NCI-H2196 (cell line): ENCODE measurements around the gene CTDSP2.
"Not testable (repeated sequence)": the region's sequence is repeated elsewhere in the genome, so short reads cannot be mapped to it uniquely, and the experiment has no call there.

Source experiments
- DNase-seq: peaks from one replicate; lab custom pipeline; 2025; ENCODE audit not compliant: unreplicated experiment; lab: John Stamatoyannopoulos, UW

The CTDSP2 gene

GRCh38 chr12:57836442-57837375 lies 9.8 kb downstream of the CTDSP2 start:
- DNase-seq, result peak; percentile 79

- no peak for DNase-seq
Measured at GRCh38 chr12:57835366-57836288, 10.9 kb downstream of the CTDSP2 start.

- DNase-seq, result peak; percentile 17
Measured at GRCh38 chr12:57834086-57834876, 12.2 kb downstream of the CTDSP2 start.

- no peak for DNase-seq
Measured at GRCh38 chr12:57833672-57834071, 12.9 kb downstream of the CTDSP2 start.

- DNase-seq, result no peak
Measured at GRCh38 chr12:57832966-57833365, 13.6 kb downstream of the CTDSP2 start.

- DNase-seq, result no peak
Measured at GRCh38 chr12:57830393-57830792, 16.1 kb downstream of the CTDSP2 start.

GRCh38 chr12:57829025-57829777 lies 17.3 kb downstream of the CTDSP2 start:
- no peak for DNase-seq

- DNase-seq, result no peak
Measured at GRCh38 chr12:57826966-57827365, 19.6 kb downstream of the CTDSP2 start.

- DNase-seq, result no peak
Measured at GRCh38 chr12:57826400-57826799, 20.1 kb downstream of the CTDSP2 start.

- no peak for DNase-seq
Measured at GRCh38 chr12:57825451-57825850, 21.1 kb downstream of the CTDSP2 start.

- no peak for DNase-seq
Measured at GRCh38 chr12:57823908-57824640, 22.5 kb downstream of the CTDSP2 start.

- DNase-seq, result no peak
Measured at GRCh38 chr12:57823131-57823907, 23.2 kb downstream of the CTDSP2 start.

- DNase-seq, result no peak
Measured at GRCh38 chr12:57822392-57823130, 24.0 kb downstream of the CTDSP2 start.

- DNase-seq, result no peak
Measured at GRCh38 chr12:57821474-57822214, 24.9 kb downstream of the CTDSP2 start.

- not testable (repeated sequence) for DNase-seq
Measured at GRCh38 chr12:57821015-57821414, 25.5 kb downstream of the CTDSP2 start.

GRCh38 chr12:57820119-57820518 lies 26.4 kb downstream of the CTDSP2 start:
- not testable (repeated sequence) for DNase-seq

- DNase-seq, result not testable (repeated sequence)
Measured at GRCh38 chr12:57817990-57818331, 28.6 kb downstream of the CTDSP2 start.
